ENCODE results near the gene PTPRD. TPM values are rescaled to one million over a fixed set of nuclear protein-coding genes. Genes with fewer than 3 reads are reported as not detected.

The PTPRD gene
- total and polyA plus RNA-seq, 2 of the 4 experiments (the other 2 are of a cell fraction) = 0.07 to 0.18 TPM

- DNase-seq (no peak), ATAC-seq (ENCODE audit: low read depth) (no peak)
- Histone ChIP-seq H2BK5ac (ENCODE audit: low read depth, low read length, poor library complexity, severe bottlenecking) (no peak overlapping the region), H3K56ac (ENCODE audit: extremely low read depth, insufficient read depth, low read length) (no peak overlapping the region), H3K4me2 (ENCODE audit: low read depth, low read length) (no peak overlapping the region), H3K23ac (ENCODE audit: low read depth, low read length) (no peak overlapping the region), H2AK5ac (ENCODE audit: low read depth, low read length) (no peak overlapping the region), H2AFZ (replicated peaks; ENCODE audit: low read length, poor library complexity) (no peak overlapping the region), H3K4ac (ENCODE audit: low read depth, low read length) (no peak overlapping the region), H3K27me3 (ENCODE audit: control insufficient read depth, insufficient read depth, low read length) (no peaks in the 10 kb centered on the region), H2BK20ac (ENCODE audit: low read depth, low read length) (no peak overlapping the region), H3K4me3 (ENCODE audit: insufficient read depth, low read depth, low read length) (no peak overlapping the region), H3K9me3 (ENCODE audit: control insufficient read depth, insufficient read depth, low read length) (peaks cover 3% of the 10 kb centered on the region; the same call in 1 of the 2 replicates), H3K9me1 (ENCODE audit: insufficient read depth, low read length) (no peaks in the 10 kb centered on the region), H3K79me1 (ENCODE audit: low read depth in 1 of 2, low read length in 2 of 2) (no peaks in the 10 kb centered on the region), H3K36me3 (ENCODE audit: control insufficient read depth, insufficient read depth, low read length) (no peaks in the 10 kb centered on the region), H4K8ac (ENCODE audit: low read depth in 2 of 2, low read length in 2 of 2) (no peak overlapping the region), H2BK120ac (ENCODE audit: low read depth, low read length) (no peak overlapping the region), H2BK15ac (ENCODE audit: low read depth, low read length) (no peak overlapping the region), H3K27ac (ENCODE audit: insufficient read depth, low read length) (no peak overlapping the region), H3K9ac (ENCODE audit: low read depth, low read length) (no peak overlapping the region), H4K20me1 (ENCODE audit: insufficient read depth, low read length) (no peaks in the 10 kb centered on the region), H3K4me1 (ENCODE audit: control insufficient read depth, insufficient read depth, low read length) (no peaks in the 10 kb centered on the region), H3K18ac (ENCODE audit: low read depth, low read length) (no peak overlapping the region), H4K91ac (ENCODE audit: insufficient read depth, low read depth, low read length) (no peak overlapping the region), H4K5ac (ENCODE audit: low read depth, low read length) (no peak overlapping the region), H3K14ac (replicated peaks; ENCODE audit: low read depth, low read length) (no peak overlapping the region), H2AK9ac (replicated peaks; ENCODE audit: low read depth, low read length, poor library complexity) (no peak overlapping the region)
- dilution Hi-C loops (cut with HindIII; ENCODE audit: low sequenced_read_pairs, unreplicated experiment) (no loop called here), in situ Hi-C loops (cut with MboI; ENCODE audit: low sequenced_read_pairs) (no loop called here), intact Hi-C loops (cut with micrococcal nuclease) (no loop called here)
- ChIA-PET POLR2A (ENCODE audit: unreplicated experiment) (no interaction called here), CTCF (no interaction called here)
- BruUV-seq (replicated peaks) = no TSS peak
- no CpG with 5 or more reads among the region's 7 CpGs for WGBS, 2 experiments (ENCODE audit: extremely low coverage in 2 of 2, insufficient read length in 1 of 2)
- TF ChIP-seq MAFK (IDR thresholded peaks at IDR 0.05; ENCODE audit: low read depth, low read length) (peak; percentile 50), POLR2A (IDR thresholded peaks at IDR 0.05; ENCODE audit: low read depth, low read length) (no peak)
Measured at GRCh38 chr9:8284884-8285283, 2327.9 kb downstream of the PTPRD start.
